ENCODE data around the gene UQCRH.

The UQCRH gene

DNA sequence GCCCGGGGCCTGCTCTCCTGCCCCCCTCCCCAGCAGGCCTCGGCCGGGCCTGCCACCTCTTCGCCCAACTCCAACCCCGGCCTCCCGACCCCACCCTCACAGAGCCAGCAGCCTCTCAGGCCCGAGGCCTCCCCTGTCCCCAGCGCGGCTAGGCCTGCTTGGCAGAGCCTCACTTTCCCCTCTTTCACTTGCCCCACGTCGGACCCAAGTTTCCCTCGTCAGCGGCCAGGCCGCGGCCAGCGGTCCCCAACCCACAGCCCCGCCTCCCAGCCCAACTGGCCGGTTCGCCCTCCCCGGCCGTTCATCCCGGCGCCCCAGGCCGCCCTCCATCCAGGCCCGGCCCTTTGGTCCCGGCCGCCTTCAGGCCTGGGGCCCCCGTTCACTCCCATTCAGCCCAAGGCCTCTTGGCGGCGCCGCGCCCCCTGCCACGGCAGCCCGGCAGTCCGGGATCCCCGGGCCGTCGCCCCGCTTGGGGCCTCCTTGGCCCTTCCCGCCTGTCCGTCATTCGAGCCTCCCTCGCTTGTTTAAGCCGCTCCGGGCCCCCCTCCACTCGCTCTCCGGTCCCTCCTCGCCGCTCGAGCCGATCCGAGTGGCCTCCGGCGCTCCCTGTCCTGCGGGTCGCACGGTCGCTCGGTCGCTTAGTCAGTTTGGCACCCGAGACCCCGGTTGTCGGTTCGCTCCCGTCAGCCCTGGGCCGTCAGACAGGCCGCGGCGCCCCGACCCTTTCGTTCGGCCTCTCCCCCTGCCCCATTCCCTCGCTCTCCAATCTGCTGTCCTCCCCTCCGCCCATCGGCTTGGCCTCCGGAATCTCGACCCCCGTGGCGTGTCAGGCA lies 1.5 kb upstream of the UQCRH start (continued):
- TF ChIP-seq REPIN1 (tag by site-specific recombination; IDR thresholded peaks at IDR 0.05; ENCODE audit: low read depth) (no peak; the same call in 1 of the 2 replicates), TRIM28 (IDR thresholded peaks at IDR 0.05; ENCODE audit: borderline replicate concordance, low read length) (no peak), KLF8 (tag by site-specific recombination; IDR thresholded peaks at IDR 0.05) (no peak; the same call in 1 of the 2 replicates), SP3 (tag by site-specific recombination; IDR thresholded peaks at IDR 0.05) (peak; percentile 69), KLF10 (tag by site-specific recombination; IDR thresholded peaks at IDR 0.05) (no peak), ZNF664 (tag by site-specific recombination; IDR thresholded peaks at IDR 0.05) (0 out of 2 replicates have a peak, but pooled peaks have one; percentile 5), PRDM1 (tag by site-specific recombination; IDR thresholded peaks at IDR 0.05) (peak; percentile 94), ZNF433 (tag by site-specific recombination; IDR thresholded peaks at IDR 0.05; ENCODE audit: low read depth) (no peak), ZNF777 (tag by site-specific recombination; IDR thresholded peaks at IDR 0.05; ENCODE audit: borderline replicate concordance) (0 out of 2 replicates have a peak, but pooled peaks have one; percentile 16), ZNF624 (tag by site-specific recombination; IDR thresholded peaks at IDR 0.05) (0 out of 2 replicates have a peak, but pooled peaks have one; percentile 22), ZNF792 (tag by site-specific recombination; IDR thresholded peaks at IDR 0.05) (no peak), ZNF629 (tag by site-specific recombination; IDR thresholded peaks at IDR 0.05) (peak; percentile 32; the same call in 1 of the 2 replicates), ZNF791 (tag by site-specific recombination; IDR thresholded peaks at IDR 0.05) (no peak), ZNF146 (tag by site-specific recombination; IDR thresholded peaks at IDR 0.05) (no peak), ZNF121 (tag by site-specific recombination; IDR thresholded peaks at IDR 0.05) (no peak), ZSCAN30 (tag by site-specific recombination; IDR thresholded peaks at IDR 0.05) (peak; percentile 33), ZXDB (tag by site-specific recombination; IDR thresholded peaks at IDR 0.05) (peak; percentile 58), ZBTB8A (tag by site-specific recombination; IDR thresholded peaks at IDR 0.05) (peak; percentile 58), ZNF785 (tag by site-specific recombination; IDR thresholded peaks at IDR 0.05) (no peak), ZNF626 (tag by site-specific recombination; IDR thresholded peaks at IDR 0.05) (no peak), ZFP69B (tag by site-specific recombination; IDR thresholded peaks at IDR 0.05) (no peak), ZFHX2 (tag by site-specific recombination; conservative IDR thresholded peaks at IDR 0.05) (peak; percentile 32; the same call in 1 of the 2 replicates), TCF7L2 (IDR thresholded peaks at IDR 0.05; ENCODE audit: borderline replicate concordance, low read depth, low read length) (no peak), ZNF501 (tag by site-specific recombination; IDR thresholded peaks at IDR 0.05) (peak; percentile 84), ZFP41 (tag by site-specific recombination; IDR thresholded peaks at IDR 0.05; ENCODE audit: borderline replicate concordance) (no peak)
- TF ChIP-seq, protein P1, sequence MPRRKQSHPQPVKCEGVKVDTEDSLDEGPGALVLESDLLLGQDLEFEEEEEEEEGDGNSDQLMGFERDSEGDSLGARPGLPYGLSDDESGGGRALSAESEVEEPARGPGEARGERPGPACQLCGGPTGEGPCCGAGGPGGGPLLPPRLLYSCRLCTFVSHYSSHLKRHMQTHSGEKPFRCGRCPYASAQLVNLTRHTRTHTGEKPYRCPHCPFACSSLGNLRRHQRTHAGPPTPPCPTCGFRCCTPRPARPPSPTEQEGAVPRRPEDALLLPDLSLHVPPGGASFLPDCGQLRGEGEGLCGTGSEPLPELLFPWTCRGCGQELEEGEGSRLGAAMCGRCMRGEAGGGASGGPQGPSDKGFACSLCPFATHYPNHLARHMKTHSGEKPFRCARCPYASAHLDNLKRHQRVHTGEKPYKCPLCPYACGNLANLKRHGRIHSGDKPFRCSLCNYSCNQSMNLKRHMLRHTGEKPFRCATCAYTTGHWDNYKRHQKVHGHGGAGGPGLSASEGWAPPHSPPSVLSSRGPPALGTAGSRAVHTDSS (tag by site-specific recombination; IDR thresholded peaks at IDR 0.05): no peak
- TF ChIP-seq, protein P2, sequence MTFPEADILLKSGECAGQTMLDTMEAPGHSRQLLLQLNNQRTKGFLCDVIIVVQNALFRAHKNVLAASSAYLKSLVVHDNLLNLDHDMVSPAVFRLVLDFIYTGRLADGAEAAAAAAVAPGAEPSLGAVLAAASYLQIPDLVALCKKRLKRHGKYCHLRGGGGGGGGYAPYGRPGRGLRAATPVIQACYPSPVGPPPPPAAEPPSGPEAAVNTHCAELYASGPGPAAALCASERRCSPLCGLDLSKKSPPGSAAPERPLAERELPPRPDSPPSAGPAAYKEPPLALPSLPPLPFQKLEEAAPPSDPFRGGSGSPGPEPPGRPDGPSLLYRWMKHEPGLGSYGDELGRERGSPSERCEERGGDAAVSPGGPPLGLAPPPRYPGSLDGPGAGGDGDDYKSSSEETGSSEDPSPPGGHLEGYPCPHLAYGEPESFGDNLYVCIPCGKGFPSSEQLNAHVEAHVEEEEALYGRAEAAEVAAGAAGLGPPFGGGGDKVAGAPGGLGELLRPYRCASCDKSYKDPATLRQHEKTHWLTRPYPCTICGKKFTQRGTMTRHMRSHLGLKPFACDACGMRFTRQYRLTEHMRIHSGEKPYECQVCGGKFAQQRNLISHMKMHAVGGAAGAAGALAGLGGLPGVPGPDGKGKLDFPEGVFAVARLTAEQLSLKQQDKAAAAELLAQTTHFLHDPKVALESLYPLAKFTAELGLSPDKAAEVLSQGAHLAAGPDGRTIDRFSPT (tag by site-specific recombination; IDR thresholded peaks at IDR 0.05): peak; percentile 70; the same call in 1 of the 2 replicates
- TF ChIP-seq, protein P3, sequence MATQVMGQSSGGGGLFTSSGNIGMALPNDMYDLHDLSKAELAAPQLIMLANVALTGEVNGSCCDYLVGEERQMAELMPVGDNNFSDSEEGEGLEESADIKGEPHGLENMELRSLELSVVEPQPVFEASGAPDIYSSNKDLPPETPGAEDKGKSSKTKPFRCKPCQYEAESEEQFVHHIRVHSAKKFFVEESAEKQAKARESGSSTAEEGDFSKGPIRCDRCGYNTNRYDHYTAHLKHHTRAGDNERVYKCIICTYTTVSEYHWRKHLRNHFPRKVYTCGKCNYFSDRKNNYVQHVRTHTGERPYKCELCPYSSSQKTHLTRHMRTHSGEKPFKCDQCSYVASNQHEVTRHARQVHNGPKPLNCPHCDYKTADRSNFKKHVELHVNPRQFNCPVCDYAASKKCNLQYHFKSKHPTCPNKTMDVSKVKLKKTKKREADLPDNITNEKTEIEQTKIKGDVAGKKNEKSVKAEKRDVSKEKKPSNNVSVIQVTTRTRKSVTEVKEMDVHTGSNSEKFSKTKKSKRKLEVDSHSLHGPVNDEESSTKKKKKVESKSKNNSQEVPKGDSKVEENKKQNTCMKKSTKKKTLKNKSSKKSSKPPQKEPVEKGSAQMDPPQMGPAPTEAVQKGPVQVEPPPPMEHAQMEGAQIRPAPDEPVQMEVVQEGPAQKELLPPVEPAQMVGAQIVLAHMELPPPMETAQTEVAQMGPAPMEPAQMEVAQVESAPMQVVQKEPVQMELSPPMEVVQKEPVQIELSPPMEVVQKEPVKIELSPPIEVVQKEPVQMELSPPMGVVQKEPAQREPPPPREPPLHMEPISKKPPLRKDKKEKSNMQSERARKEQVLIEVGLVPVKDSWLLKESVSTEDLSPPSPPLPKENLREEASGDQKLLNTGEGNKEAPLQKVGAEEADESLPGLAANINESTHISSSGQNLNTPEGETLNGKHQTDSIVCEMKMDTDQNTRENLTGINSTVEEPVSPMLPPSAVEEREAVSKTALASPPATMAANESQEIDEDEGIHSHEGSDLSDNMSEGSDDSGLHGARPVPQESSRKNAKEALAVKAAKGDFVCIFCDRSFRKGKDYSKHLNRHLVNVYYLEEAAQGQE (tag by site-specific recombination; IDR thresholded peaks at IDR 0.05): no peak; the same call in none of the 2 replicates
- TF ChIP-seq, protein P4, sequence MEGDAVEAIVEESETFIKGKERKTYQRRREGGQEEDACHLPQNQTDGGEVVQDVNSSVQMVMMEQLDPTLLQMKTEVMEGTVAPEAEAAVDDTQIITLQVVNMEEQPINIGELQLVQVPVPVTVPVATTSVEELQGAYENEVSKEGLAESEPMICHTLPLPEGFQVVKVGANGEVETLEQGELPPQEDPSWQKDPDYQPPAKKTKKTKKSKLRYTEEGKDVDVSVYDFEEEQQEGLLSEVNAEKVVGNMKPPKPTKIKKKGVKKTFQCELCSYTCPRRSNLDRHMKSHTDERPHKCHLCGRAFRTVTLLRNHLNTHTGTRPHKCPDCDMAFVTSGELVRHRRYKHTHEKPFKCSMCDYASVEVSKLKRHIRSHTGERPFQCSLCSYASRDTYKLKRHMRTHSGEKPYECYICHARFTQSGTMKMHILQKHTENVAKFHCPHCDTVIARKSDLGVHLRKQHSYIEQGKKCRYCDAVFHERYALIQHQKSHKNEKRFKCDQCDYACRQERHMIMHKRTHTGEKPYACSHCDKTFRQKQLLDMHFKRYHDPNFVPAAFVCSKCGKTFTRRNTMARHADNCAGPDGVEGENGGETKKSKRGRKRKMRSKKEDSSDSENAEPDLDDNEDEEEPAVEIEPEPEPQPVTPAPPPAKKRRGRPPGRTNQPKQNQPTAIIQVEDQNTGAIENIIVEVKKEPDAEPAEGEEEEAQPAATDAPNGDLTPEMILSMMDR (tag by site-specific recombination; IDR thresholded peaks at IDR 0.05): peak; percentile 40
- TF ChIP-seq, protein P5, sequence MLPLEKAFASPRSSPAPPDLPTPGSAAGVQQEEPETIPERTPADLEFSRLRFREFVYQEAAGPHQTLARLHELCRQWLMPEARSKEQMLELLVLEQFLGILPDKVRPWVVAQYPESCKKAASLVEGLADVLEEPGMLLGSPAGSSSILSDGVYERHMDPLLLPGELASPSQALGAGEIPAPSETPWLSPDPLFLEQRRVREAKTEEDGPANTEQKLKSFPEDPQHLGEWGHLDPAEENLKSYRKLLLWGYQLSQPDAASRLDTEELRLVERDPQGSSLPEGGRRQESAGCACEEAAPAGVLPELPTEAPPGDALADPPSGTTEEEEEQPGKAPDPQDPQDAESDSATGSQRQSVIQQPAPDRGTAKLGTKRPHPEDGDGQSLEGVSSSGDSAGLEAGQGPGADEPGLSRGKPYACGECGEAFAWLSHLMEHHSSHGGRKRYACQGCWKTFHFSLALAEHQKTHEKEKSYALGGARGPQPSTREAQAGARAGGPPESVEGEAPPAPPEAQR (tag by site-specific recombination; IDR thresholded peaks at IDR 0.05): no peak
